VCaP (cell line): ENCODE measurements around the gene RMND1.

Experiments used
- H3K27ac ChIP-seq: fragments of 450-650 bp; 2 replicates; pipeline ENCODE4 v1.5.1; 2017
- CTCF ChIP-seq: fragments of 450-650 bp; conservative IDR thresholded peaks from 2 replicates; pipeline ENCODE4 v1.5.1; 2017; ENCODE audit warnings: mild to moderate bottlenecking, moderate library complexity

RMND1 gene

GRCh38 chr6:151417477-151417876 is 34.4 kb downstream of the RMND1 start:
- no peak overlapping the region for H3K27ac ChIP-seq
- no peak for TF ChIP-seq CTCF

- H3K27ac ChIP-seq: no peak overlapping the region
- no peak for TF ChIP-seq CTCF
Measured at GRCh38 chr6:151414641-151415260, 37.2 kb downstream of the RMND1 start.

- no peak overlapping the region for H3K27ac ChIP-seq
- TF ChIP-seq CTCF: no peak
Measured at GRCh38 chr6:151413372-151414145, 38.4 kb downstream of the RMND1 start.

GRCh38 chr6:151412909-151413308 is 39.0 kb downstream of the RMND1 start:
- no peak overlapping the region for H3K27ac ChIP-seq
- TF ChIP-seq CTCF: no peak

- TF ChIP-seq CTCF: no peak
- H3K27ac ChIP-seq: no peak overlapping the region
Measured at GRCh38 chr6:151409679-151410078, 42.2 kb downstream of the RMND1 start.

- no peak for TF ChIP-seq CTCF
- no peak overlapping the region for H3K27ac ChIP-seq
Measured at GRCh38 chr6:151409260-151409659, 42.7 kb downstream of the RMND1 start.

GRCh38 chr6:151408858-151409257 is 43.1 kb downstream of the RMND1 start:
- H3K27ac ChIP-seq: no peak overlapping the region
- no peak for TF ChIP-seq CTCF
